ENCODE measurements around the gene DOP1A. TPM values are rescaled to one million over a fixed set of nuclear protein-coding genes. Genes with fewer than 3 reads are reported as not detected.

Gene DOP1A
- total and polyA plus RNA-seq, 2 of the 13 experiments (the other 11 are each of a cell fraction or from before 2014, with no cell fraction given): 5.2 to 16.7 TPM

DNA sequence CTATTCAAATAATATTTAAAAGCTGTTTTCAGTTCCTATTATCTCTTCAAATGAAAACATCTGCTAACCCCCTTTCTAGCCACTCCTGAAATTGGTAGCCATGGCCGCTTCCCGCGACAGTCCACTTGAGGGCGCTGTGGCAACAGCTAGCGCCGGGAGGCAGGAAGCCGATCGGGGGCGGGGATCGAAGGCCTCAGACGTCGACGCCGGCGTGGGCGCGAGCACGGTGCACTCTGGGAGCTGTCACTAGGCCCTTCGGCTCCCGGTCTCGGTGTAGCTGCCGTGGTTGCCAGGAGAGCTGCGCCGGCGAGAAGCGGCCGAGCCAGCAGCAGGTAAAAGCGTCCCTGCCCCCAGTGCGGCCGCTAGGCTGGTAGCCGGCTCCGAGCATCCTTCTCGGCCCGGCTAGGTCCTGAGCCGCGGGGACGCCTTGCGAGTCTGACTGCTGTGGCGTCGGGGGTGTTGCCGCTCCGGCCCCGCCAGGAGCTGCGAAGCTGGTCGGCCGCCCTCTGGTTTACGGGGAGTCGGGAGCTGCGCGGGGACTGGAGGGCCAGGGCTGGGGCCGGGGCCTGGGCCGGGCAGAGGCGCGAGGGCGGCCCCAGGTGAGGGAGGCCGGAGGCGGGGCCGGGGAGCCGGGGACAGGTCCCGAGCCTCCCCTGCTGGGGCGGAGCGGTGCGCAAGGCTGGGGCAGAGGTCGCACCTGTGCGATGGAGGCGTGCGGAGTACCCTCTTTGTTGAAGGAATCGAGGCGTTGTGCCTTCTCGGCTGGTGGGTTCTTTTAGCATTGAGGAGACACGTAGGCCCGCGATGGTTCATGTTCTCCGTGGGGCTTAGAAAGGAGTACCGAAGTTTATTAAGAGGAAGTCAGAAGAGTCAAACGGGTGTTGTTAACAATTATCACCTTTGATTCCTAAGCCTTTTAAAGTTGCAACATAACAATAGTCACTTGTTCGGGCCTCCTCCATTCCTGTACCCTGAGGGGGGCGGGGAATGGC lies at the start of gene DOP1A (continued):
- TF ChIP-seq, protein P1, sequence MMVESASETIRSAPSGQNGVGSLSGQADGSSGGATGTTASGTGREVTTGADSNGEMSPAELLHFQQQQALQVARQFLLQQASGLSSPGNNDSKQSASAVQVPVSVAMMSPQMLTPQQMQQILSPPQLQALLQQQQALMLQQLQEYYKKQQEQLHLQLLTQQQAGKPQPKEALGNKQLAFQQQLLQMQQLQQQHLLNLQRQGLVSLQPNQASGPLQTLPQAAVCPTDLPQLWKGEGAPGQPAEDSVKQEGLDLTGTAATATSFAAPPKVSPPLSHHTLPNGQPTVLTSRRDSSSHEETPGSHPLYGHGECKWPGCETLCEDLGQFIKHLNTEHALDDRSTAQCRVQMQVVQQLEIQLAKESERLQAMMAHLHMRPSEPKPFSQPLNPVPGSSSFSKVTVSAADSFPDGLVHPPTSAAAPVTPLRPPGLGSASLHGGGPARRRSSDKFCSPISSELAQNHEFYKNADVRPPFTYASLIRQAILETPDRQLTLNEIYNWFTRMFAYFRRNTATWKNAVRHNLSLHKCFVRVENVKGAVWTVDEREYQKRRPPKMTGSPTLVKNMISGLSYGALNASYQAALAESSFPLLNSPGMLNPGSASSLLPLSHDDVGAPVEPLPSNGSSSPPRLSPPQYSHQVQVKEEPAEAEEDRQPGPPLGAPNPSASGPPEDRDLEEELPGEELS (CRISPR knock-in tag; IDR thresholded peaks at IDR 0.05): no peak
- TF ChIP-seq, protein P2, sequence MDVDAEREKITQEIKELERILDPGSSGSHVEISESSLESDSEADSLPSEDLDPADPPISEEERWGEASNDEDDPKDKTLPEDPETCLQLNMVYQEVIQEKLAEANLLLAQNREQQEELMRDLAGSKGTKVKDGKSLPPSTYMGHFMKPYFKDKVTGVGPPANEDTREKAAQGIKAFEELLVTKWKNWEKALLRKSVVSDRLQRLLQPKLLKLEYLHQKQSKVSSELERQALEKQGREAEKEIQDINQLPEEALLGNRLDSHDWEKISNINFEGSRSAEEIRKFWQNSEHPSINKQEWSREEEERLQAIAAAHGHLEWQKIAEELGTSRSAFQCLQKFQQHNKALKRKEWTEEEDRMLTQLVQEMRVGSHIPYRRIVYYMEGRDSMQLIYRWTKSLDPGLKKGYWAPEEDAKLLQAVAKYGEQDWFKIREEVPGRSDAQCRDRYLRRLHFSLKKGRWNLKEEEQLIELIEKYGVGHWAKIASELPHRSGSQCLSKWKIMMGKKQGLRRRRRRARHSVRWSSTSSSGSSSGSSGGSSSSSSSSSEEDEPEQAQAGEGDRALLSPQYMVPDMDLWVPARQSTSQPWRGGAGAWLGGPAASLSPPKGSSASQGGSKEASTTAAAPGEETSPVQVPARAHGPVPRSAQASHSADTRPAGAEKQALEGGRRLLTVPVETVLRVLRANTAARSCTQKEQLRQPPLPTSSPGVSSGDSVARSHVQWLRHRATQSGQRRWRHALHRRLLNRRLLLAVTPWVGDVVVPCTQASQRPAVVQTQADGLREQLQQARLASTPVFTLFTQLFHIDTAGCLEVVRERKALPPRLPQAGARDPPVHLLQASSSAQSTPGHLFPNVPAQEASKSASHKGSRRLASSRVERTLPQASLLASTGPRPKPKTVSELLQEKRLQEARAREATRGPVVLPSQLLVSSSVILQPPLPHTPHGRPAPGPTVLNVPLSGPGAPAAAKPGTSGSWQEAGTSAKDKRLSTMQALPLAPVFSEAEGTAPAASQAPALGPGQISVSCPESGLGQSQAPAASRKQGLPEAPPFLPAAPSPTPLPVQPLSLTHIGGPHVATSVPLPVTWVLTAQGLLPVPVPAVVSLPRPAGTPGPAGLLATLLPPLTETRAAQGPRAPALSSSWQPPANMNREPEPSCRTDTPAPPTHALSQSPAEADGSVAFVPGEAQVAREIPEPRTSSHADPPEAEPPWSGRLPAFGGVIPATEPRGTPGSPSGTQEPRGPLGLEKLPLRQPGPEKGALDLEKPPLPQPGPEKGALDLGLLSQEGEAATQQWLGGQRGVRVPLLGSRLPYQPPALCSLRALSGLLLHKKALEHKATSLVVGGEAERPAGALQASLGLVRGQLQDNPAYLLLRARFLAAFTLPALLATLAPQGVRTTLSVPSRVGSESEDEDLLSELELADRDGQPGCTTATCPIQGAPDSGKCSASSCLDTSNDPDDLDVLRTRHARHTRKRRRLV (CRISPR knock-in tag; IDR thresholded peaks at IDR 0.05): peak; percentile 64; the same call in 1 of the 2 replicates
- peak; percentile 87 for TF ChIP-seq ARID2 (CRISPR knock-in tag; IDR thresholded peaks at IDR 0.05; ENCODE audit: borderline replicate concordance)
- TF ChIP-seq ZBTB7A (CRISPR knock-in tag; IDR thresholded peaks at IDR 0.05): peak; percentile 22; the same call in 1 of the 2 replicates
- no peak for TF ChIP-seq PAF1 (CRISPR knock-in tag; IDR thresholded peaks at IDR 0.05)
- TF ChIP-seq, protein P3, sequence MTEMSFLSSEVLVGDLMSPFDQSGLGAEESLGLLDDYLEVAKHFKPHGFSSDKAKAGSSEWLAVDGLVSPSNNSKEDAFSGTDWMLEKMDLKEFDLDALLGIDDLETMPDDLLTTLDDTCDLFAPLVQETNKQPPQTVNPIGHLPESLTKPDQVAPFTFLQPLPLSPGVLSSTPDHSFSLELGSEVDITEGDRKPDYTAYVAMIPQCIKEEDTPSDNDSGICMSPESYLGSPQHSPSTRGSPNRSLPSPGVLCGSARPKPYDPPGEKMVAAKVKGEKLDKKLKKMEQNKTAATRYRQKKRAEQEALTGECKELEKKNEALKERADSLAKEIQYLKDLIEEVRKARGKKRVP (CRISPR knock-in tag; IDR thresholded peaks at IDR 0.05): no peak
- TF ChIP-seq, protein P4, sequence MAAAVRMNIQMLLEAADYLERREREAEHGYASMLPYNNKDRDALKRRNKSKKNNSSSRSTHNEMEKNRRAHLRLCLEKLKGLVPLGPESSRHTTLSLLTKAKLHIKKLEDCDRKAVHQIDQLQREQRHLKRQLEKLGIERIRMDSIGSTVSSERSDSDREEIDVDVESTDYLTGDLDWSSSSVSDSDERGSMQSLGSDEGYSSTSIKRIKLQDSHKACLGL (CRISPR knock-in tag; IDR thresholded peaks at IDR 0.05): peak; percentile 95
- TF ChIP-seq FOXK2 (IDR thresholded peaks at IDR 0.05): no peak
- no peak for TF ChIP-seq MBNL3 (CRISPR knock-in tag; conservative IDR thresholded peaks at IDR 0.05)
- no peak for TF ChIP-seq CBX2 (IDR thresholded peaks at IDR 0.05; ENCODE audit: low read depth, low read length)
- no peak for TF ChIP-seq CBX2 (CRISPR knock-in tag; IDR thresholded peaks at IDR 0.05; ENCODE audit: low read depth)
- no peak for TF ChIP-seq ELF4 (CRISPR knock-in tag; IDR thresholded peaks at IDR 0.05; ENCODE audit: borderline replicate concordance)
- no peak for TF ChIP-seq NFE2L1 (CRISPR knock-in tag; IDR thresholded peaks at IDR 0.05; ENCODE audit: borderline replicate concordance)
- no peak for TF ChIP-seq NFRKB (IDR thresholded peaks at IDR 0.05)
- peak; percentile 32; the same call in 1 of the 2 replicates for TF ChIP-seq KDM4B (CRISPR knock-in tag; IDR thresholded peaks at IDR 0.05)
- TF ChIP-seq ZNF160 (CRISPR knock-in tag; IDR thresholded peaks at IDR 0.05): peak; percentile 81; the same call in 1 of the 2 replicates
- TF ChIP-seq ZNF24 (IDR thresholded peaks at IDR 0.05): no peak
- TF ChIP-seq ZNF570 (CRISPR knock-in tag; IDR thresholded peaks at IDR 0.05; ENCODE audit: borderline replicate concordance): no peak
- no peak for TF ChIP-seq ZNF138 (CRISPR knock-in tag; IDR thresholded peaks at IDR 0.05; ENCODE audit: low read depth)
- TF ChIP-seq GTF3A (CRISPR knock-in tag; conservative IDR thresholded peaks at IDR 0.05): no peak
- no peak for TF ChIP-seq ZNF496 (CRISPR knock-in tag; IDR thresholded peaks at IDR 0.05; ENCODE audit: insufficient replicate concordance)
